Spleen (tissue), 7 donors: ENCODE data around the gene TESK1.

Experiments used
- POLR2A ChIP-seq, 3 donors: fragments of 450-650 bp; IDR thresholded peaks; one replicate each; pipeline ENCODE4 v1.5.1; 2017; ENCODE audit warnings: antibody characterized with exemption in 3 of 3, mild to moderate bottlenecking in 1 of 3
- POLR2AphosphoS5 ChIP-seq, 3 donors: sonication (generic); formaldehyde crosslinking; IDR thresholded peaks; one replicate each; pipeline ENCODE4 v1.5.1; 2017; ENCODE audit warnings: antibody characterized with exemption in 3 of 3
- TF ChIP-seq, protein P1 (sequence below), 11 experiments: fragments of 200-600 bp in 7 of 11; fragments of 450-650 bp in 4 of 11; sonication (generic) in 4 of 11; IDR thresholded peaks in 8 of 11; conservative IDR thresholded peaks in 3 of 11; 1 replicate in 7 of 11; 2 replicates in 4 of 11; pipeline versions ENCODE4 v1.4.0 to v1.8.0; 2016 to 2021; ENCODE audit warnings: antibody characterized with exemption in 11 of 11, inconsistent platforms in 4 of 11, mild to moderate bottlenecking in 1 of 11
- donor health status: DM: no; HTN: no; CAD: no; lungs with moderate emphysema.
- donor health status: DM: no; HTN: no; CAD: no.
- donor health status: DM: no; HTN: no; CAD: no.

DNA sequence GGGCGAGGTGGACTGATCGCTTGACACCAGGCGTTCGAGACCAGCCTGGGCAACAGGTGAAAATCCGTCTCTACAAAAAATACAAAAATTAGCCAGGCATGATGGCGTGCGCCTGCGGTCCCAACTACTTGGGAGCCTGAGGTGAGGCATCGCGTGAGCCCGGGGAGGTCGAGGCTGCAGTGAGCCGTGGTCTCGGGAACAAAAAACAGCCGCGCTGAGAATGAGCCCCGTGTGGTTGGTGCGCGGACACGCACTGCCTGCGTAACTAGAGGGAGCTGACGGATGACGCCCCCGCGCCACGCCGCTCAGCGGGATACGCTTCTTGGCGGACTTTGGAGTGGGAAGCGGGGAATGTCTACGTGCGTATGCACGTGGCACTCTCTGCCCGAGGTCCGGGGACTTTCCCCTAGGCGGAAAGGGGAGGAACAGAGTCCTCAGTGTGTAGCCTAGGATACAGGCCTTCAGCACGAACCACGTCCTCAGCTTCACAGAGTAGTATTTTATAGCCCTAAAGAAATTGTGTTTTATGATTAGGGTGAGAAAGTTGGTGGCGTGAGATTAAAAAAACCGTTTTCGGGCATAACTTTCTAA, 52.6 kb downstream of the TESK1 start, which contains the start of gene RMRP:
- TF ChIP-seq, protein P1, sequence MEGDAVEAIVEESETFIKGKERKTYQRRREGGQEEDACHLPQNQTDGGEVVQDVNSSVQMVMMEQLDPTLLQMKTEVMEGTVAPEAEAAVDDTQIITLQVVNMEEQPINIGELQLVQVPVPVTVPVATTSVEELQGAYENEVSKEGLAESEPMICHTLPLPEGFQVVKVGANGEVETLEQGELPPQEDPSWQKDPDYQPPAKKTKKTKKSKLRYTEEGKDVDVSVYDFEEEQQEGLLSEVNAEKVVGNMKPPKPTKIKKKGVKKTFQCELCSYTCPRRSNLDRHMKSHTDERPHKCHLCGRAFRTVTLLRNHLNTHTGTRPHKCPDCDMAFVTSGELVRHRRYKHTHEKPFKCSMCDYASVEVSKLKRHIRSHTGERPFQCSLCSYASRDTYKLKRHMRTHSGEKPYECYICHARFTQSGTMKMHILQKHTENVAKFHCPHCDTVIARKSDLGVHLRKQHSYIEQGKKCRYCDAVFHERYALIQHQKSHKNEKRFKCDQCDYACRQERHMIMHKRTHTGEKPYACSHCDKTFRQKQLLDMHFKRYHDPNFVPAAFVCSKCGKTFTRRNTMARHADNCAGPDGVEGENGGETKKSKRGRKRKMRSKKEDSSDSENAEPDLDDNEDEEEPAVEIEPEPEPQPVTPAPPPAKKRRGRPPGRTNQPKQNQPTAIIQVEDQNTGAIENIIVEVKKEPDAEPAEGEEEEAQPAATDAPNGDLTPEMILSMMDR (IDR thresholded peaks at IDR 0.05 in 8 of 11, conservative IDR thresholded peaks at IDR 0.05 in 3 of 11) = peak in 6 of 11 experiments; percentile 30 to 52 (median 36)
- TF ChIP-seq POLR2A (IDR thresholded peaks at IDR 0.05) (peak in 1 of 3 donors; percentile 71), POLR2AphosphoS5 (IDR thresholded peaks at IDR 0.05) (peak; percentile 87 to 91 (median 88))
